Measurements from ENCODE around the gene ZSCAN23. TPM values are rescaled to one million over a fixed set of nuclear protein-coding genes. Genes with fewer than 3 reads are reported as not detected.

Gene ZSCAN23
- total RNA-seq, 1 donor from 2014 or later = 20.4 TPM

GRCh38 chr6:28399350-28400121, 43.8 kb downstream of the ZSCAN23 start, which contains the start of gene ZSCAN12:
ZSCAN12 (minus strand) TSS chr6:28399747; CDS start chr6:28398405, 1,342 bp downstream.
- peak within 1 kb of the TSS; percentile 93 for H3K27ac Mint-ChIP-seq
- no peaks in the 10 kb centered on the region for H3K9me3 Mint-ChIP-seq

GRCh38 chr6:28395918-28396317, 47.4 kb downstream of the ZSCAN23 start:
- Mint-ChIP-seq H3K4me1 (peaks cover 31% of the 10 kb centered on the region), H3K4me3 (no peak overlapping the region), H3K9me3 (no peaks in the 10 kb centered on the region), H3K27me3 (ENCODE audit: insufficient read depth, low read depth) (no peaks in the 10 kb centered on the region), H3K36me3 (peaks cover 52% of the 10 kb centered on the region), H3K27ac (no peak overlapping the region)
- peaks cover 10% of the 10 kb centered on the region for H3F3A ChIP-seq (ENCODE audit: low read depth)
- no peaks in the 10 kb centered on the region for H3K9me3 ChIP-seq (ENCODE audit: low read depth)
- DNase-seq (ENCODE audit: low spot score) = no peak
- peaks cover 13% of the 10 kb centered on the region for H3K36me3 ChIP-seq
- no peak for TF ChIP-seq EZH2 (IDR thresholded peaks at IDR 0.05)
- TF ChIP-seq EZH2phosphoT487 (IDR thresholded peaks at IDR 0.05) = no peak
- TF ChIP-seq CTCF (IDR thresholded peaks at IDR 0.05) = no peak
- H3K27ac ChIP-seq = no peak overlapping the region
- peaks cover 67% of the 10 kb centered on the region for H4K20me1 ChIP-seq (ENCODE audit: low read depth)
- peak overlapping the region; percentile 82 for H3K4me2 ChIP-seq
- H3K27me3 ChIP-seq = peaks cover 8% of the 10 kb centered on the region
- H2AFZ ChIP-seq (replicated peaks) = no peak overlapping the region
- no peak overlapping the region for H3K4me3 ChIP-seq
- H3K9ac ChIP-seq = no peak overlapping the region
- H3K4me1 ChIP-seq = peaks cover 28% of the 10 kb centered on the region
- peaks cover 85% of the 10 kb centered on the region for H3K79me2 ChIP-seq (ENCODE audit: low read depth)

More at GRCh38 chr6:28399350-28400121, 43.8 kb downstream of the ZSCAN23 start, which contains the start of gene ZSCAN12:
- Histone ChIP-seq H3K4me1 (peaks cover 27% of the 10 kb centered on the region), H3F3A (ENCODE audit: low read depth) (peaks cover 10% of the 10 kb centered on the region), H3K9me3 (ENCODE audit: low read depth) (no peaks in the 10 kb centered on the region), H3K27me3 (peaks cover 40% of the 10 kb centered on the region), H3K36me3 (peaks cover under 1% of the 10 kb centered on the region), H3K27ac (peak within 1 kb of the TSS; percentile 32), H3K79me2 (ENCODE audit: low read depth) (peaks cover 51% of the 10 kb centered on the region), H3K4me3 (peak within 1 kb of the TSS; percentile 82), H4K20me1 (ENCODE audit: low read depth) (peaks cover 37% of the 10 kb centered on the region), H3K4me2 (peak within 1 kb of the TSS; percentile 82), H2AFZ (replicated peaks) (peak within 1 kb of the TSS; percentile 81), H3K9ac (peak within 1 kb of the TSS; percentile 45)
- H3K36me3 Mint-ChIP-seq = peaks cover 28% of the 10 kb centered on the region
- H3K27me3 Mint-ChIP-seq (ENCODE audit: insufficient read depth, low read depth) = peaks cover 4% of the 10 kb centered on the region
- H3K4me1 Mint-ChIP-seq = peaks cover 31% of the 10 kb centered on the region
- TF ChIP-seq CTCF (IDR thresholded peaks at IDR 0.05) = peak; percentile 78
- no peak for TF ChIP-seq EZH2phosphoT487 (IDR thresholded peaks at IDR 0.05)
- DNase-seq (ENCODE audit: low spot score) = peak; percentile 90
- H3K4me3 Mint-ChIP-seq = peak within 1 kb of the TSS; percentile 93

- no peak overlapping the region for H2AFZ ChIP-seq (replicated peaks)
- peaks cover 86% of the 10 kb centered on the region for H4K20me1 ChIP-seq (ENCODE audit: low read depth)
- peak; percentile 14 for DNase-seq (ENCODE audit: low spot score)
- H3K4me1 ChIP-seq = peaks cover 24% of the 10 kb centered on the region
- H3K4me2 ChIP-seq = peak overlapping the region; percentile 82
- H3K27ac ChIP-seq = no peak overlapping the region
- Mint-ChIP-seq H3K9me3 (no peaks in the 10 kb centered on the region), H3K4me3 (no peak overlapping the region), H3K4me1 (peaks cover 27% of the 10 kb centered on the region), H3K36me3 (peaks cover 63% of the 10 kb centered on the region), H3K27ac (no peak overlapping the region), H3K27me3 (ENCODE audit: insufficient read depth, low read depth) (no peaks in the 10 kb centered on the region)
- no peaks in the 10 kb centered on the region for H3F3A ChIP-seq (ENCODE audit: low read depth)
- peaks cover 15% of the 10 kb centered on the region for H3K36me3 ChIP-seq
- H3K4me3 ChIP-seq = peak overlapping the region; percentile 14
- H3K27me3 ChIP-seq = no peaks in the 10 kb centered on the region
- no peaks in the 10 kb centered on the region for H3K9me3 ChIP-seq (ENCODE audit: low read depth)
- H3K9ac ChIP-seq = peak overlapping the region; percentile 34
- TF ChIP-seq CTCF (IDR thresholded peaks at IDR 0.05) (peak; percentile 46), EZH2phosphoT487 (IDR thresholded peaks at IDR 0.05) (no peak)
- H3K79me2 ChIP-seq (ENCODE audit: low read depth) = peaks cover 98% of the 10 kb centered on the region
Observed at GRCh38 chr6:28393912-28394662, 49.2 kb downstream of the ZSCAN23 start.

All from neural progenitor cell (in vitro differentiated cells).